Measurements from ENCODE around the gene EXD3. TPM values are rescaled to one million over a fixed set of nuclear protein-coding genes. Genes with fewer than 3 reads are reported as not detected.

Gene EXD3
- total and polyA plus RNA-seq, 2 of the 13 experiments (the other 11 are each of a cell fraction or from before 2014, with no cell fraction given), result 2.7 to 4.8 TPM

GRCh38 chr9:137300567-137301080 is 122.3 kb downstream of the EXD3 start (continued):
- TF ChIP-seq, protein P1, sequence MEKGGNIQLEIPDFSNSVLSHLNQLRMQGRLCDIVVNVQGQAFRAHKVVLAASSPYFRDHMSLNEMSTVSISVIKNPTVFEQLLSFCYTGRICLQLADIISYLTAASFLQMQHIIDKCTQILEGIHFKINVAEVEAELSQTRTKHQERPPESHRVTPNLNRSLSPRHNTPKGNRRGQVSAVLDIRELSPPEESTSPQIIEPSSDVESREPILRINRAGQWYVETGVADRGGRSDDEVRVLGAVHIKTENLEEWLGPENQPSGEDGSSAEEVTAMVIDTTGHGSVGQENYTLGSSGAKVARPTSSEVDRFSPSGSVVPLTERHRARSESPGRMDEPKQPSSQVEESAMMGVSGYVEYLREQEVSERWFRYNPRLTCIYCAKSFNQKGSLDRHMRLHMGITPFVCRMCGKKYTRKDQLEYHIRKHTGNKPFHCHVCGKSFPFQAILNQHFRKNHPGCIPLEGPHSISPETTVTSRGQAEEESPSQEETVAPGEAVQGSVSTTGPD (CRISPR knock-in tag; IDR thresholded peaks at IDR 0.05), result no peak
- TF ChIP-seq AHR (CRISPR knock-in tag; IDR thresholded peaks at IDR 0.05) (no peak), SMAD9 (CRISPR knock-in tag; IDR thresholded peaks at IDR 0.05) (no peak), ZNF580 (CRISPR knock-in tag; IDR thresholded peaks at IDR 0.05; ENCODE audit: borderline replicate concordance, low read depth) (no peak), RCOR2 (CRISPR knock-in tag; IDR thresholded peaks at IDR 0.05) (no peak), SALL1 (CRISPR knock-in tag; IDR thresholded peaks at IDR 0.05) (no peak), KAT8 (CRISPR knock-in tag; IDR thresholded peaks at IDR 0.05) (no peak), REXO4 (CRISPR knock-in tag; IDR thresholded peaks at IDR 0.05; ENCODE audit: borderline replicate concordance) (no peak), FOXK1 (CRISPR knock-in tag; IDR thresholded peaks at IDR 0.05; ENCODE audit: borderline replicate concordance, low read depth) (0 out of 2 replicates have a peak, but pooled peaks have one; percentile 13), NFE2L1 (CRISPR knock-in tag; IDR thresholded peaks at IDR 0.05; ENCODE audit: borderline replicate concordance) (no peak), ZNF557 (CRISPR knock-in tag; IDR thresholded peaks at IDR 0.05) (no peak), HNF4G (IDR thresholded peaks at IDR 0.05; ENCODE audit: borderline replicate concordance, low read depth, low read length) (0 out of 2 replicates have a peak, but pooled peaks have one; percentile 17), HNF4G (CRISPR knock-in tag; IDR thresholded peaks at IDR 0.05; ENCODE audit: borderline replicate concordance, low read depth) (no peak), SNAPC2 (CRISPR knock-in tag; IDR thresholded peaks at IDR 0.05) (no peak), ZNF607 (CRISPR knock-in tag; IDR thresholded peaks at IDR 0.05; ENCODE audit: borderline replicate concordance) (no peak)
- TF ChIP-seq, protein P2, sequence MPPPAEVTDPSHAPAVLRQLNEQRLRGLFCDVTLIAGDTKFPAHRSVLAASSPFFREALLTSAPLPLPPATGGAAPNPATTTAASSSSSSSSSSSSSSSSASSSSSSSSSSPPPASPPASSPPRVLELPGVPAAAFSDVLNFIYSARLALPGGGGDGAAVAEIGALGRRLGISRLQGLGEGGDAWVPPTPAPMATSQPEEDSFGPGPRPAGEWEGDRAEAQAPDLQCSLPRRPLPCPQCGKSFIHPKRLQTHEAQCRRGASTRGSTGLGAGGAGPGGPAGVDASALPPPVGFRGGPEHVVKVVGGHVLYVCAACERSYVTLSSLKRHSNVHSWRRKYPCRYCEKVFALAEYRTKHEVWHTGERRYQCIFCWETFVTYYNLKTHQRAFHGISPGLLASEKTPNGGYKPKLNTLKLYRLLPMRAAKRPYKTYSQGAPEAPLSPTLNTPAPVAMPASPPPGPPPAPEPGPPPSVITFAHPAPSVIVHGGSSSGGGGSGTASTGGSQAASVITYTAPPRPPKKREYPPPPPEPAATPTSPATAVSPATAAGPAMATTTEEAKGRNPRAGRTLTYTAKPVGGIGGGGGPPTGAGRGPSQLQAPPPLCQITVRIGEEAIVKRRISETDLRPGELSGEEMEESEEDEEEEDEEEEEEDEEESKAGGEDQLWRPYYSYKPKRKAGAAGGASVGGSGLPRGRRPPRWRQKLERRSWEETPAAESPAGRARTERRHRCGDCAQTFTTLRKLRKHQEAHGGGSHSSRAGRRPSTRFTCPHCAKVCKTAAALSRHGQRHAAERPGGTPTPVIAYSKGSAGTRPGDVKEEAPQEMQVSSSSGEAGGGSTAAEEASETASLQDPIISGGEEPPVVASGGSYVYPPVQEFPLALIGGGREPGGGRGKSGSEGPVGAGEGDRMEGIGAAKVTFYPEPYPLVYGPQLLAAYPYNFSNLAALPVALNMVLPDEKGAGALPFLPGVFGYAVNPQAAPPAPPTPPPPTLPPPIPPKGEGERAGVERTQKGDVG (CRISPR knock-in tag; IDR thresholded peaks at IDR 0.05; ENCODE audit: borderline replicate concordance), result no peak
- TF ChIP-seq, protein P3, sequence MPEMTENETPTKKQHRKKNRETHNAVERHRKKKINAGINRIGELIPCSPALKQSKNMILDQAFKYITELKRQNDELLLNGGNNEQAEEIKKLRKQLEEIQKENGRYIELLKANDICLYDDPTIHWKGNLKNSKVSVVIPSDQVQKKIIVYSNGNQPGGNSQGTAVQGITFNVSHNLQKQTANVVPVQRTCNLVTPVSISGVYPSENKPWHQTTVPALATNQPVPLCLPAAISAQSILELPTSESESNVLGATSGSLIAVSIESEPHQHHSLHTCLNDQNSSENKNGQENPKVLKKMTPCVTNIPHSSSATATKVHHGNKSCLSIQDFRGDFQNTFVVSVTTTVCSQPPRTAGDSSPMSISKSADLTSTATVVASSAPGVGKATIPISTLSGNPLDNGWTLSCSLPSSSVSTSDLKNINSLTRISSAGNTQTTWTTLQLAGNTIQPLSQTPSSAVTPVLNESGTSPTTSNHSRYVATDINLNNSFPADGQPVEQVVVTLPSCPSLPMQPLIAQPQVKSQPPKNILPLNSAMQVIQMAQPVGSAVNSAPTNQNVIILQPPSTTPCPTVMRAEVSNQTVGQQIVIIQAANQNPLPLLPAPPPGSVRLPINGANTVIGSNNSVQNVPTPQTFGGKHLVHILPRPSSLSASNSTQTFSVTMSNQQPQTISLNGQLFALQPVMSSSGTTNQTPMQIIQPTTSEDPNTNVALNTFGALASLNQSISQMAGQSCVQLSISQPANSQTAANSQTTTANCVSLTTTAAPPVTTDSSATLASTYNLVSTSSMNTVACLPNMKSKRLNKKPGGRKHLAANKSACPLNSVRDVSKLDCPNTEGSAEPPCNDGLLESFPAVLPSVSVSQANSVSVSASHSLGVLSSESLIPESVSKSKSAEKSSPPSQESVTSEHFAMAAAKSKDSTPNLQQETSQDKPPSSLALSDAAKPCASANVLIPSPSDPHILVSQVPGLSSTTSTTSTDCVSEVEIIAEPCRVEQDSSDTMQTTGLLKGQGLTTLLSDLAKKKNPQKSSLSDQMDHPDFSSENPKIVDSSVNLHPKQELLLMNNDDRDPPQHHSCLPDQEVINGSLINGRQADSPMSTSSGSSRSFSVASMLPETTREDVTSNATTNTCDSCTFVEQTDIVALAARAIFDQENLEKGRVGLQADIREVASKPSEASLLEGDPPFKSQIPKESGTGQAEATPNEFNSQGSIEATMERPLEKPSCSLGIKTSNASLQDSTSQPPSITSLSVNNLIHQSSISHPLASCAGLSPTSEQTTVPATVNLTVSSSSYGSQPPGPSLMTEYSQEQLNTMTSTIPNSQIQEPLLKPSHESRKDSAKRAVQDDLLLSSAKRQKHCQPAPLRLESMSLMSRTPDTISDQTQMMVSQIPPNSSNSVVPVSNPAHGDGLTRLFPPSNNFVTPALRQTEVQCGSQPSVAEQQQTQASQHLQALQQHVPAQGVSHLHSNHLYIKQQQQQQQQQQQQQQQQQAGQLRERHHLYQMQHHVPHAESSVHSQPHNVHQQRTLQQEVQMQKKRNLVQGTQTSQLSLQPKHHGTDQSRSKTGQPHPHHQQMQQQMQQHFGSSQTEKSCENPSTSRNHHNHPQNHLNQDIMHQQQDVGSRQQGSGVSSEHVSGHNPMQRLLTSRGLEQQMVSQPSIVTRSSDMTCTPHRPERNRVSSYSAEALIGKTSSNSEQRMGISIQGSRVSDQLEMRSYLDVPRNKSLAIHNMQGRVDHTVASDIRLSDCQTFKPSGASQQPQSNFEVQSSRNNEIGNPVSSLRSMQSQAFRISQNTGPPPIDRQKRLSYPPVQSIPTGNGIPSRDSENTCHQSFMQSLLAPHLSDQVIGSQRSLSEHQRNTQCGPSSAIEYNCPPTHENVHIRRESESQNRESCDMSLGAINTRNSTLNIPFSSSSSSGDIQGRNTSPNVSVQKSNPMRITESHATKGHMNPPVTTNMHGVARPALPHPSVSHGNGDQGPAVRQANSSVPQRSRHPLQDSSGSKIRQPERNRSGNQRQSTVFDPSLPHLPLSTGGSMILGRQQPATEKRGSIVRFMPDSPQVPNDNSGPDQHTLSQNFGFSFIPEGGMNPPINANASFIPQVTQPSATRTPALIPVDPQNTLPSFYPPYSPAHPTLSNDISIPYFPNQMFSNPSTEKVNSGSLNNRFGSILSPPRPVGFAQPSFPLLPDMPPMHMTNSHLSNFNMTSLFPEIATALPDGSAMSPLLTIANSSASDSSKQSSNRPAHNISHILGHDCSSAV (CRISPR knock-in tag; IDR thresholded peaks at IDR 0.05; ENCODE audit: borderline replicate concordance), result no peak
